ENCODE data around the gene SLC39A11. TPM values are rescaled to one million over a fixed set of nuclear protein-coding genes. Genes with fewer than 3 reads are reported as not detected.

SLC39A11 gene
- polyA plus RNA-seq, 1 of the 3 experiments (the other 2 are of a cell fraction), result 23.5 TPM

- TF ChIP-seq, protein P1, sequence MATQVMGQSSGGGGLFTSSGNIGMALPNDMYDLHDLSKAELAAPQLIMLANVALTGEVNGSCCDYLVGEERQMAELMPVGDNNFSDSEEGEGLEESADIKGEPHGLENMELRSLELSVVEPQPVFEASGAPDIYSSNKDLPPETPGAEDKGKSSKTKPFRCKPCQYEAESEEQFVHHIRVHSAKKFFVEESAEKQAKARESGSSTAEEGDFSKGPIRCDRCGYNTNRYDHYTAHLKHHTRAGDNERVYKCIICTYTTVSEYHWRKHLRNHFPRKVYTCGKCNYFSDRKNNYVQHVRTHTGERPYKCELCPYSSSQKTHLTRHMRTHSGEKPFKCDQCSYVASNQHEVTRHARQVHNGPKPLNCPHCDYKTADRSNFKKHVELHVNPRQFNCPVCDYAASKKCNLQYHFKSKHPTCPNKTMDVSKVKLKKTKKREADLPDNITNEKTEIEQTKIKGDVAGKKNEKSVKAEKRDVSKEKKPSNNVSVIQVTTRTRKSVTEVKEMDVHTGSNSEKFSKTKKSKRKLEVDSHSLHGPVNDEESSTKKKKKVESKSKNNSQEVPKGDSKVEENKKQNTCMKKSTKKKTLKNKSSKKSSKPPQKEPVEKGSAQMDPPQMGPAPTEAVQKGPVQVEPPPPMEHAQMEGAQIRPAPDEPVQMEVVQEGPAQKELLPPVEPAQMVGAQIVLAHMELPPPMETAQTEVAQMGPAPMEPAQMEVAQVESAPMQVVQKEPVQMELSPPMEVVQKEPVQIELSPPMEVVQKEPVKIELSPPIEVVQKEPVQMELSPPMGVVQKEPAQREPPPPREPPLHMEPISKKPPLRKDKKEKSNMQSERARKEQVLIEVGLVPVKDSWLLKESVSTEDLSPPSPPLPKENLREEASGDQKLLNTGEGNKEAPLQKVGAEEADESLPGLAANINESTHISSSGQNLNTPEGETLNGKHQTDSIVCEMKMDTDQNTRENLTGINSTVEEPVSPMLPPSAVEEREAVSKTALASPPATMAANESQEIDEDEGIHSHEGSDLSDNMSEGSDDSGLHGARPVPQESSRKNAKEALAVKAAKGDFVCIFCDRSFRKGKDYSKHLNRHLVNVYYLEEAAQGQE (IDR thresholded peaks at IDR 0.05; ENCODE audit: low read depth, low read length), result no peak
- no peak for TF ChIP-seq USF2 (IDR thresholded peaks at IDR 0.05; ENCODE audit: borderline replicate concordance, low read depth, low read length)
- TF ChIP-seq FOSL2 (IDR thresholded peaks at IDR 0.05; ENCODE audit: borderline replicate concordance, low read depth), result no peak
- TF ChIP-seq CHD2 (IDR thresholded peaks at IDR 0.05; ENCODE audit: low read length, partially characterized antibody), result no peak
- TF ChIP-seq YY1 (IDR thresholded peaks at IDR 0.05; ENCODE audit: low read depth), result no peak
- TF ChIP-seq, protein P2, sequence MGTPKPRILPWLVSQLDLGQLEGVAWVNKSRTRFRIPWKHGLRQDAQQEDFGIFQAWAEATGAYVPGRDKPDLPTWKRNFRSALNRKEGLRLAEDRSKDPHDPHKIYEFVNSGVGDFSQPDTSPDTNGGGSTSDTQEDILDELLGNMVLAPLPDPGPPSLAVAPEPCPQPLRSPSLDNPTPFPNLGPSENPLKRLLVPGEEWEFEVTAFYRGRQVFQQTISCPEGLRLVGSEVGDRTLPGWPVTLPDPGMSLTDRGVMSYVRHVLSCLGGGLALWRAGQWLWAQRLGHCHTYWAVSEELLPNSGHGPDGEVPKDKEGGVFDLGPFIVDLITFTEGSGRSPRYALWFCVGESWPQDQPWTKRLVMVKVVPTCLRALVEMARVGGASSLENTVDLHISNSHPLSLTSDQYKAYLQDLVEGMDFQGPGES (IDR thresholded peaks at IDR 0.05; ENCODE audit: low read depth, low read length), result no peak
- TF ChIP-seq EP300 (IDR thresholded peaks at IDR 0.05; ENCODE audit: borderline replicate concordance in 1 of 2, low read depth in 1 of 2, low read length in 1 of 2), result no peak
- no peak for TF ChIP-seq NFIC (IDR thresholded peaks at IDR 0.05; ENCODE audit: borderline replicate concordance)
- no peak for TF ChIP-seq GATA2 (CRISPR knock-in tag; IDR thresholded peaks at IDR 0.05)
These were observed 31.3 kb upstream of the SLC39A11 start (continued) for GRCh38 chr17:73123606-73124320.

DNA sequence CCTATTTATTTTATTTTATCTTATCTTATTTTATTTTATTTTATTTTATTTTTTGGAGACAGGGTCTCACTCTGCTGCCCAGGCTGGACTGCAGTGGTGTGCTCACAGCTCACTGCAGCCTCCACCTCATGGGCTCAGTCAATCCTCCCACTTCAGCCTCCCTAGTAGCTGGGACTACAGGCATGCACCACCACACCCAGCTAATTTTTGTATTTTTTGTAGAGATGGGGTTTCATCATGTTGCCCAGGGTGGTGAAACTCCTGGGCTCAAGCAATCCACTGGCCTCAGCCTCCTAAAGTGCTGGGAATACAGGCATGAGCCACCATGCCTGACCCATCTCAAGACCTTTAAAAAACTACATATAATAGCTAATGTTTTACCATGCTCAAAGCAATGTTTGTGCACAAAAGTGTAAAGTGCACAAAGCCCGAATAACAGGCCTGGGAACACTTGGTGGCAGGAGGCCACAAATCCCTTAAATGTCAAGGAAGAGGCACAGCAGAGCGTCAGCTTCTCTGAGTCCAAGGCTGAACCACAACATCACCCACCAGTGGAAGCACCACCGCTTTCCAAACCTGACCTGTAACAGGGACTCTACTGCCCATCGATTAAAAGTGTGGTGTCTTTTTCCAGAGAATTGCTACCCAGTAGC is 30.6 kb upstream of the SLC39A11 start:
- H3K36me3 ChIP-seq (replicated peaks in 1 of 2; ENCODE audit: control insufficient read depth in 1 of 2, insufficient read depth in 2 of 2, low read length in 1 of 2), result no peaks in the 10 kb centered on the region
- WGBS (ENCODE audit: low lambda C conversion rate), result 66% methylated on average over 4 of the region's 4 CpGs
- H3K9me2 ChIP-seq, result no peaks in the 10 kb centered on the region
- H3K9me3 ChIP-seq, result no peaks in the 10 kb centered on the region
- ChIA-PET CTCF (interaction anchor here (1.1 to 2.3 kb wide), 2 partner anchors 67 to 398 kb away, joined by 4 to 7 read pairs; no protein-coding TSS in a partner anchor), POLR2A (no interaction called here)
- no peak for DNase-seq
- no peak overlapping the region for H3K4me3 ChIP-seq (ENCODE audit: low read depth in 2 of 2, low read length in 1 of 2)
- no peak overlapping the region for H3K9ac ChIP-seq
- H3K27ac ChIP-seq (ENCODE audit: low read depth in 2 of 2, low read length in 1 of 2), result no peak overlapping the region
- peaks cover 0 to 19% of the 10 kb centered on the region in 2 experiments; a peak in 1 of 4 replicates for H3K4me1 ChIP-seq (ENCODE audit: control insufficient read depth in 1 of 2, insufficient read depth in 2 of 2, low read depth in 1 of 2, low read length in 1 of 2)
- H3F3A ChIP-seq (replicated peaks; ENCODE audit: insufficient read depth), result no peaks in the 10 kb centered on the region
- H3K4me2 ChIP-seq, result no peak overlapping the region
- no peak overlapping the region for H2AFZ ChIP-seq (ENCODE audit: low read depth)
- H3K27me3 ChIP-seq (ENCODE audit: insufficient read depth), result no peaks in the 10 kb centered on the region
- no peaks in the 10 kb centered on the region for H3K79me2 ChIP-seq (ENCODE audit: insufficient read depth)
- H4K20me1 ChIP-seq (ENCODE audit: insufficient read depth), result no peaks in the 10 kb centered on the region
- TF ChIP-seq GATA2 (CRISPR knock-in tag; IDR thresholded peaks at IDR 0.05), result no peak
- TF ChIP-seq, protein P1 (IDR thresholded peaks at IDR 0.05; ENCODE audit: low read depth, low read length), result no peak
- TF ChIP-seq, protein P3, sequence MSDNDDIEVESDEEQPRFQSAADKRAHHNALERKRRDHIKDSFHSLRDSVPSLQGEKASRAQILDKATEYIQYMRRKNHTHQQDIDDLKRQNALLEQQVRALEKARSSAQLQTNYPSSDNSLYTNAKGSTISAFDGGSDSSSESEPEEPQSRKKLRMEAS (IDR thresholded peaks at IDR 0.05; ENCODE audit: low read depth), result no peak
- TF ChIP-seq RXRA (IDR thresholded peaks at IDR 0.05; ENCODE audit: borderline replicate concordance, low read depth), result no peak
- TF ChIP-seq FOXJ3 (CRISPR knock-in tag; IDR thresholded peaks at IDR 0.05), result no peak
- no peak for TF ChIP-seq EP300 (IDR thresholded peaks at IDR 0.05; ENCODE audit: borderline replicate concordance in 1 of 2, low read depth in 1 of 2, low read length in 1 of 2)
- TF ChIP-seq YY1 (IDR thresholded peaks at IDR 0.05; ENCODE audit: low read depth), result no peak
- TF ChIP-seq JUND (IDR thresholded peaks at IDR 0.05), result no peak
- no peak for TF ChIP-seq CTCF (IDR thresholded peaks at IDR 0.05)
- TF ChIP-seq TEAD4 (IDR thresholded peaks at IDR 0.05; ENCODE audit: borderline replicate concordance, insufficient read depth), result no peak
- no peak for TF ChIP-seq TAF1 (IDR thresholded peaks at IDR 0.05; ENCODE audit: borderline replicate concordance, low read depth, low read length)
